Measurements from ENCODE around the gene UBE2B.

The UBE2B gene

GRCh38 chr5:134432677-134433359 lies 61.4 kb downstream of the UBE2B start:
- TF ChIP-seq ZNF169 (tag by site-specific recombination; IDR thresholded peaks at IDR 0.05) (no peak), ZNF341 (tag by site-specific recombination; IDR thresholded peaks at IDR 0.05; ENCODE audit: low read depth) (peak; percentile 74), ZFP41 (tag by site-specific recombination; IDR thresholded peaks at IDR 0.05; ENCODE audit: borderline replicate concordance) (no peak), EGR2 (tag by site-specific recombination; IDR thresholded peaks at IDR 0.05; ENCODE audit: low read depth) (0 out of 2 replicates have a peak, but pooled peaks have one; percentile 7)
- no peak overlapping the region for H3K4me3 ChIP-seq (ENCODE audit: low read depth, low read length)
- H3K9me3 ChIP-seq (ENCODE audit: control insufficient read depth, insufficient read depth, low read depth, low read length) = no peaks in the 10 kb centered on the region
- CTCF ChIA-PET = interaction anchor here (0.6 to 0.7 kb wide), 2 partner anchors 16 to 227 kb away, joined by 3 to 4 read pairs; no protein-coding TSS in a partner anchor
- H3K36me3 ChIP-seq (ENCODE audit: control insufficient read depth in 2 of 2, insufficient read depth in 1 of 2, low read length in 2 of 2) = no peaks in the 10 kb centered on the region
- H3K4me1 ChIP-seq (ENCODE audit: control insufficient read depth, insufficient read depth, low read length) = no peaks in the 10 kb centered on the region
- H3K27ac ChIP-seq (ENCODE audit: extremely low read depth, low read depth, low read length) = no peak overlapping the region
- POLR2A ChIA-PET = no interaction called here

- TF ChIP-seq ZNF677 (tag by site-specific recombination; IDR thresholded peaks at IDR 0.05) (no peak), ZNF335 (tag by site-specific recombination; conservative IDR thresholded peaks at IDR 0.05) (no peak), ZNF623 (tag by site-specific recombination; IDR thresholded peaks at IDR 0.05) (no peak), ZNF624 (tag by site-specific recombination; IDR thresholded peaks at IDR 0.05) (no peak), ZNF157 (tag by site-specific recombination; IDR thresholded peaks at IDR 0.05) (no peak), ZNF112 (tag by site-specific recombination; IDR thresholded peaks at IDR 0.05) (no peak), ZNF514 (tag by site-specific recombination; IDR thresholded peaks at IDR 0.05) (no peak), ZSCAN18 (tag by site-specific recombination; IDR thresholded peaks at IDR 0.05) (no peak), ZNF23 (tag by site-specific recombination; IDR thresholded peaks at IDR 0.05; ENCODE audit: borderline replicate concordance) (no peak), ZNF121 (tag by site-specific recombination; IDR thresholded peaks at IDR 0.05) (no peak), ZNF354C (tag by site-specific recombination; IDR thresholded peaks at IDR 0.05; ENCODE audit: borderline replicate concordance, low read depth) (no peak), ZNF350 (tag by site-specific recombination; IDR thresholded peaks at IDR 0.05) (no peak)
- TF ChIP-seq, protein P1, sequence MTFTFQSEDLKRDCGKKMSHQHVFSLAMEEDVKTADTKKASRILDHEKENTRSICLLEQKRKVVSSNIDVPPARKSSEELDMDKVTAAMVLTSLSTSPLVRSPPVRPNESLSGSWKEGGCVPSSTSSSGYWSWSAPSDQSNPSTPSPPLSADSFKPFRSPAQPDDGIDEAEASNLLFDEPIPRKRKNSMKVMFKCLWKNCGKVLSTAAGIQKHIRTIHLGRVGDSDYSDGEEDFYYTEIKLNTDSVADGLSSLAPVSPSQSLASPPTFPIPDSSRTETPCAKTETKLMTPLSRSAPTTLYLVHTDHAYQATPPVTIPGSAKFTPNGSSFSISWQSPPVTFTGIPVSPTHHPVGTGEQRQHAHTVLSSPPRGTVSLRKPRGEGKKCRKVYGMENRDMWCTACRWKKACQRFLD (tag by site-specific recombination; IDR thresholded peaks at IDR 0.05) = no peak
- Histone ChIP-seq H3K4me3 (ENCODE audit: low read depth, low read length) (no peak overlapping the region), H3K27ac (ENCODE audit: extremely low read depth, low read depth, low read length) (no peak overlapping the region), H3K36me3 (ENCODE audit: control insufficient read depth in 2 of 2, insufficient read depth in 1 of 2, low read length in 2 of 2) (no peaks in the 10 kb centered on the region), H3K4me1 (ENCODE audit: control insufficient read depth, insufficient read depth, low read length) (no peaks in the 10 kb centered on the region), H3K9me3 (ENCODE audit: control insufficient read depth, insufficient read depth, low read depth, low read length) (no peaks in the 10 kb centered on the region)
- ChIA-PET CTCF (interaction anchor here (0.6 to 0.7 kb wide), 2 partner anchors 106 to 1844 kb away, joined by 4 to 7 read pairs; no protein-coding TSS in a partner anchor), POLR2A (interaction anchor here (0.7 kb wide), 1 partner anchor 26 kb away, joined by 3 read pairs; no protein-coding TSS in a partner anchor)
These were observed 64.2 kb downstream of the UBE2B start for GRCh38 chr5:134435560-134435959.

DNA sequence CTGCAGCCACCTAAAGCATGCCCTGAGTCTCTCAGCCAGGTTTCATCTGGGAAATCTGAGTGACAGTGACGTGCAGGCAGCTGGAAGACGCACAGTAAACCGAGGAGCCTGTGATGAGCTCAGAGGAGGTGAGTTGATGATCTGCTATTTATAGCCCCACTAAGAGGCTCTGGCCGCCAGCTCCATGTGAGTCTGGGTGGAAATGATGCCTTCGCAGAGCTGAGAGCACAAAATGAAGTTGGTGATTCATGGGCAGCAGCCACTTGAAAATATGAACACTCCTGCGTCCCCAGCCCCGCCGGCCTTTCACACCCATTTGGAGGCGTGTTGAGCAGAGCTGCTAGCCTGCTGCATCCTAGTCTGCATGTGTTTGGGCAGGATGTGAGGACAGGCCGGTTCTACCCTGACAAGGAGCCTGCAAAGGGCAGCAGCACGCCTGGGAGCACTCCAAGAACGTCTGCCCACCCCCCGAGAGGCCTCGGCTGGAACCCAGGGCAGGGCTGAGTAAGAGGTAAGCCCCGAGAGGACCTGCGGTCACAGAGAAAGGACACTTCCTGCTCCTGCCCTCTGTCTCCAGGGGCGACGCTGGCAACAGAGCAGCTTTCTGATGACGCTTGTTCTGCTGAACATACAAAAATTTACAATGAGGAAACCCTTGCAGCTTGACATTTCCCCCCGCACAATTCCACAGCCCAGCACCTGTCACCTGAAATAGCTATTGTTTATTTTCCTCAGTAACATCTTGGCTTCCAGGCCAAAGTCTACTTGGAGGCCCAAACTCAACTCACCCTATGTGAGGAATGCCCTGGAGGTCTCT lies 65.4 kb downstream of the UBE2B start:
- POLR2A ChIA-PET = interaction anchor here (1.1 kb wide), 1 partner anchor 25 kb away, joined by 4 read pairs; the partner anchor contains the start of gene CDKN2AIPNL
- H3K4me3 ChIP-seq (ENCODE audit: low read depth, low read length) = no peak overlapping the region
- CTCF ChIA-PET = interaction anchor here (0.9 to 1.1 kb wide), 3 partner anchors 9 to 91 kb away, joined by 3 read pairs; partner anchors contain the start of gene CDKN2AIPNL
- H3K4me1 ChIP-seq (ENCODE audit: control insufficient read depth, insufficient read depth, low read length) = no peaks in the 10 kb centered on the region
- no peaks in the 10 kb centered on the region for H3K9me3 ChIP-seq (ENCODE audit: control insufficient read depth, insufficient read depth, low read depth, low read length)
- H3K27ac ChIP-seq (ENCODE audit: extremely low read depth, low read depth, low read length) = no peak overlapping the region
- no peaks in the 10 kb centered on the region for H3K36me3 ChIP-seq (ENCODE audit: control insufficient read depth in 2 of 2, insufficient read depth in 1 of 2, low read length in 2 of 2)
- TF ChIP-seq ZBTB48 (tag by site-specific recombination; IDR thresholded peaks at IDR 0.05) = no peak
- TF ChIP-seq ZNF394 (tag by site-specific recombination; IDR thresholded peaks at IDR 0.05; ENCODE audit: borderline replicate concordance) = no peak
- TF ChIP-seq, protein P2, sequence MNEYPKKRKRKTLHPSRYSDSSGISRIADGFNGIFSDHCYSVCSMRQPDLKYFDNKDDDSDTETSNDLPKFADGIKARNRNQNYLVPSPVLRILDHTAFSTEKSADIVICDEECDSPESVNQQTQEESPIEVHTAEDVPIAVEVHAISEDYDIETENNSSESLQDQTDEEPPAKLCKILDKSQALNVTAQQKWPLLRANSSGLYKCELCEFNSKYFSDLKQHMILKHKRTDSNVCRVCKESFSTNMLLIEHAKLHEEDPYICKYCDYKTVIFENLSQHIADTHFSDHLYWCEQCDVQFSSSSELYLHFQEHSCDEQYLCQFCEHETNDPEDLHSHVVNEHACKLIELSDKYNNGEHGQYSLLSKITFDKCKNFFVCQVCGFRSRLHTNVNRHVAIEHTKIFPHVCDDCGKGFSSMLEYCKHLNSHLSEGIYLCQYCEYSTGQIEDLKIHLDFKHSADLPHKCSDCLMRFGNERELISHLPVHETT (tag by site-specific recombination; IDR thresholded peaks at IDR 0.05) = no peak
- TF ChIP-seq ZNF561 (tag by site-specific recombination; IDR thresholded peaks at IDR 0.05; ENCODE audit: borderline replicate concordance) = no peak
- no peak for TF ChIP-seq ZNF112 (tag by site-specific recombination; IDR thresholded peaks at IDR 0.05)
- TF ChIP-seq ZNF423 (tag by site-specific recombination; IDR thresholded peaks at IDR 0.05) = no peak
- TF ChIP-seq, protein P3, sequence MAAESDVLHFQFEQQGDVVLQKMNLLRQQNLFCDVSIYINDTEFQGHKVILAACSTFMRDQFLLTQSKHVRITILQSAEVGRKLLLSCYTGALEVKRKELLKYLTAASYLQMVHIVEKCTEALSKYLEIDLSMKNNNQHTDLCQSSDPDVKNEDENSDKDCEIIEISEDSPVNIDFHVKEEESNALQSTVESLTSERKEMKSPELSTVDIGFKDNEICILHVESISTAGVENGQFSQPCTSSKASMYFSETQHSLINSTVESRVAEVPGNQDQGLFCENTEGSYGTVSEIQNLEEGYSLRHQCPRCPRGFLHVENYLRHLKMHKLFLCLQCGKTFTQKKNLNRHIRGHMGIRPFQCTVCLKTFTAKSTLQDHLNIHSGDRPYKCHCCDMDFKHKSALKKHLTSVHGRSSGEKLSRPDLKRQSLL (tag by site-specific recombination; IDR thresholded peaks at IDR 0.05) = no peak
- no peak for TF ChIP-seq ZNF658 (tag by site-specific recombination; IDR thresholded peaks at IDR 0.05)

Data from HEK293 (cell line).